ENCODE measurements around the gene FARSB.

The FARSB gene

GRCh38 chr2:222563106-222563718 lies 92.7 kb downstream of the FARSB start:
- H3K4me3 ChIP-seq (ENCODE audit: low read depth, low read length), result no peak overlapping the region
- no peak for TF ChIP-seq CTCF (IDR thresholded peaks at IDR 0.05; ENCODE audit: control insufficient read depth, extremely low read depth, insufficient read depth)
- no peak for DNase-seq (ENCODE audit: low read depth)

DNA sequence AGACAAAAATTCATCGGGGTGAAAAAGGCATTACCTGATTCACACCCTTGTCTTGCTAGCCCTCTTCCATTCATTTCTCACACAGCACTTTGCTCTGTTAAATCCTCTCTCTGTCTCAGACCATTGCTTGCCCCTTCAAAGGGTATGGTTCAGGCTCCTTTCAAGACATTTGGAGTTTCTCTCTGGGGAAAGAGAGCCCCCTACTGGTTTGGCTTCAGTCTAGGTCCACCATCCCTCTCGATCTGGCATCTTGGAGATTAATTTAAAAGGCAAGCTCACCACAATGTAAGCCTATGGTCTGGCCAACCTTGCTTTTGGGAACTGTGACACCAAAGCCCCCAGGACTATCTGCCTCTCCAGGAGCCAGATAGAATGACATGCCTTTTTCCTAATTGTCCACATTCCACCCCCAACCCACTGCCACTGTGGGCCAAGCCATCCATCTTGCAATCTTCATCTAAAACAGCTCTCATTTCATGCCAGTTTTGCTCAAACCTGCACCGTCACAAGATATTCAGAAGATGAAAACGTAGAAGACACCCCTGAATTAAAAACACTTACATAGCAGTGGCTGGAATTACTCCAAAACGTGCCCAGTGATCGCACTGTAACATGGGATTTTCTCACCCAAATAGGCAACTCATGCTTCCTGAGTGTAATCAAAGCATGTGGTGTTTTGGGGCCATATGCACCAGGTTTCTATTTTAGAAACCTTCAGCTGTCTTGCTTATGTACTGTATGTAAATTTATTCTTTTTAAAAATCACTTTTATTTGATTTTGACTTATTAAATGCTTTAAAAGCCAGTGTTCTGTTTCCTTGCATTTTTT lies 93.9 kb downstream of the FARSB start:
- peak; percentile 61 for TF ChIP-seq CTCF (IDR thresholded peaks at IDR 0.05; ENCODE audit: control insufficient read depth, extremely low read depth, insufficient read depth)
- no peak overlapping the region for H3K4me3 ChIP-seq (ENCODE audit: low read depth, low read length)
- DNase-seq (ENCODE audit: low read depth), result no peak

GRCh38 chr2:222561151-222561550 lies 94.7 kb downstream of the FARSB start:
- H3K4me3 ChIP-seq (ENCODE audit: low read depth, low read length), result no peak overlapping the region
- DNase-seq (ENCODE audit: low read depth), result no peak
- no peak for TF ChIP-seq CTCF (IDR thresholded peaks at IDR 0.05; ENCODE audit: control insufficient read depth, extremely low read depth, insufficient read depth)

- no peak overlapping the region for H3K4me3 ChIP-seq (ENCODE audit: low read depth, low read length)
- DNase-seq (ENCODE audit: low read depth), result no peak
- no peak for TF ChIP-seq CTCF (IDR thresholded peaks at IDR 0.05; ENCODE audit: control insufficient read depth, extremely low read depth, insufficient read depth)
Observed at GRCh38 chr2:222554517-222554916, 101.4 kb downstream of the FARSB start.

DNA sequence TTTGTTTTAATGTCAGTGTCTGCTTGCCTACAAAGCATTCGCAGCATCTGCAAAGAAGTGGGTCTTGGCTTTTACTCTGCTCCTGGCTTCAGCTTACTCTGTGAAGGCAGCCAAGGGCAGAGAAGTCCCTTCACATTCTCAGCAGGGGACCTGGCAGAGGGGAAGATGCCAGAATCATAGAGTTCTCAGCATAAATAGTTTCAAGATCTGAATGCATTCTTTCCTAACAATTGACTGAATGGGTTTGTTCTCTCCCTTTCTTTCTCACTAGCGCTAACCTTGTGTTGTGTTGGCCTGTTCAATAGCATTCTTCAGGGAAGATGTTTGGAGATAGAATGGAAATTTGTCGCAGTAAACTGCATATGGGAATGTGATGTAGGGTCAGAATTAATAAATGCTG lies 106.9 kb downstream of the FARSB start:
- DNase-seq (ENCODE audit: low read depth), result no peak
- no peak overlapping the region for H3K4me3 ChIP-seq (ENCODE audit: low read depth, low read length)
- TF ChIP-seq CTCF (IDR thresholded peaks at IDR 0.05; ENCODE audit: control insufficient read depth, extremely low read depth, insufficient read depth), result no peak

DNA sequence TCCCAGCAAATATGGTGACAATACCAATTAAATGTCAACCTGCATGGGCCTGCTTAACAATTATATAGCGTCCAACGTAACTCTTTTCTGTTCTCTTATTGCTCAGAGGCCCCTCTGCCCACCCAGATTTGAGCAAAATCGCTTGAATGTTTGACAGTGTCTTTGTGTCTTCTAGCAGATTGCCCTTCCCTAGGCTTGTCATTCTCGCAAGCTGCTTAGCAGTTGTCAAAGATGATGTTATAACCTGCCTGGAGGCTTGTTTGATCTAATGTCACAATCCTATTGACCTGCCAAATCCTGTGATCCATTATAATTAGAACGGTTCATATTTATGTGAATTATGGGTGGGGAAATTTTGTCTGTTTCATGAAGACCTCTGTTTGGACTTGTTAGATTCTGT lies 108.8 kb downstream of the FARSB start:
- H3K4me3 ChIP-seq (ENCODE audit: low read depth, low read length), result no peak overlapping the region
- no peak for TF ChIP-seq CTCF (IDR thresholded peaks at IDR 0.05; ENCODE audit: control insufficient read depth, extremely low read depth, insufficient read depth)
- no peak for DNase-seq (ENCODE audit: low read depth)

Data from LNCaP clone FGC (cell line).